HL-60 (cell line): Measurements from ENCODE around the gene DNAJC4.

Experiments used
- CTCF ChIP-seq: IDR thresholded peaks from one replicate; pipeline ENCODE4 v1.5.1; 2011; ENCODE audit warnings: low read length, control low read depth, inconsistent platforms; ENCODE audit not compliant: insufficient read depth
- GABPA ChIP-seq: IDR thresholded peaks from 2 replicates; pipeline ENCODE4 v1.6.1; 2012; ENCODE audit warnings: low read depth
- POLR2AphosphoS5 ChIP-seq: IDR thresholded peaks from 2 replicates; pipeline ENCODE4 v1.6.1; 2012; ENCODE audit warnings: low read depth
- SPI1 ChIP-seq: IDR thresholded peaks from 2 replicates; pipeline ENCODE4 v1.6.1; 2012; ENCODE audit warnings: low read depth, mild to moderate bottlenecking, borderline replicate concordance
- TF ChIP-seq, protein P1 (sequence below): IDR thresholded peaks from 2 replicates; pipeline ENCODE4 v1.6.1; 2012; ENCODE audit warnings: low read depth; ENCODE audit not compliant: insufficient replicate concordance

DNA sequence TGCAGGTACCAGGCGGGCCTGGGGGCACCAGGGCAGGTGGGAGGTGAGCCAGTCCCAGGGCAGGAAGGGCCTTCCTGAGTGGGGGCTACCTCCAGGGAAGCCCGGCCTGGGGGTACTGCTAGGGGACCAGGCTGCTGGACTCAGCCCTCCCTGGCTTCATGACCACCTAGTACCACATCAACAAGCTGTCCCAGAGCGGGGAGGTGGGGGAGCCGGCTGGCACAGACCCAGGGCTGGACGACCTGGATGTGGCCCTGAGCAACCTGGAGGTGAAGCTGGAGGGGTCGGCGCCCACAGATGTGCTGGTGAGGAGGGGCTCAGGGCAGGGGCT is 11.0 kb upstream of the DNAJC4 start:
- TF ChIP-seq CTCF: no peak
- TF ChIP-seq GABPA: no peak
- no peak for TF ChIP-seq POLR2AphosphoS5
- TF ChIP-seq, protein P1, sequence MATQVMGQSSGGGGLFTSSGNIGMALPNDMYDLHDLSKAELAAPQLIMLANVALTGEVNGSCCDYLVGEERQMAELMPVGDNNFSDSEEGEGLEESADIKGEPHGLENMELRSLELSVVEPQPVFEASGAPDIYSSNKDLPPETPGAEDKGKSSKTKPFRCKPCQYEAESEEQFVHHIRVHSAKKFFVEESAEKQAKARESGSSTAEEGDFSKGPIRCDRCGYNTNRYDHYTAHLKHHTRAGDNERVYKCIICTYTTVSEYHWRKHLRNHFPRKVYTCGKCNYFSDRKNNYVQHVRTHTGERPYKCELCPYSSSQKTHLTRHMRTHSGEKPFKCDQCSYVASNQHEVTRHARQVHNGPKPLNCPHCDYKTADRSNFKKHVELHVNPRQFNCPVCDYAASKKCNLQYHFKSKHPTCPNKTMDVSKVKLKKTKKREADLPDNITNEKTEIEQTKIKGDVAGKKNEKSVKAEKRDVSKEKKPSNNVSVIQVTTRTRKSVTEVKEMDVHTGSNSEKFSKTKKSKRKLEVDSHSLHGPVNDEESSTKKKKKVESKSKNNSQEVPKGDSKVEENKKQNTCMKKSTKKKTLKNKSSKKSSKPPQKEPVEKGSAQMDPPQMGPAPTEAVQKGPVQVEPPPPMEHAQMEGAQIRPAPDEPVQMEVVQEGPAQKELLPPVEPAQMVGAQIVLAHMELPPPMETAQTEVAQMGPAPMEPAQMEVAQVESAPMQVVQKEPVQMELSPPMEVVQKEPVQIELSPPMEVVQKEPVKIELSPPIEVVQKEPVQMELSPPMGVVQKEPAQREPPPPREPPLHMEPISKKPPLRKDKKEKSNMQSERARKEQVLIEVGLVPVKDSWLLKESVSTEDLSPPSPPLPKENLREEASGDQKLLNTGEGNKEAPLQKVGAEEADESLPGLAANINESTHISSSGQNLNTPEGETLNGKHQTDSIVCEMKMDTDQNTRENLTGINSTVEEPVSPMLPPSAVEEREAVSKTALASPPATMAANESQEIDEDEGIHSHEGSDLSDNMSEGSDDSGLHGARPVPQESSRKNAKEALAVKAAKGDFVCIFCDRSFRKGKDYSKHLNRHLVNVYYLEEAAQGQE: no peak
- no peak for TF ChIP-seq SPI1
